AG04449 (cell line): ENCODE measurements around the gene GGN.

ENCODE experiments used
- CTCF ChIA-PET: fragments of 350-600 bp; formaldehyde crosslinking; extraction: SDS; loops from one replicate; lab custom pipeline; 2021; ENCODE audit warnings: antibody characterized with exemption; lab: Yijun Ruan, JAX
- POLR2A ChIA-PET: fragments of 400-600, 350-600 bp; formaldehyde crosslinking; extraction: SDS; loops from one replicate; lab custom pipeline; 2020; ENCODE audit warnings: antibody characterized with exemption, inconsistent platforms; lab: Yijun Ruan, JAX
- DNase-seq: peaks from one replicate; pipeline ENCODE4 v3.0.0-alpha.2; 2010; ENCODE audit warnings: low read depth, low spot score
- H3K4me3 ChIP-seq: 2 replicates; pipeline ENCODE4 v1.5.1; 2011; ENCODE audit warnings: low read depth, mild to moderate bottlenecking, control low read depth, low read length
- TF ChIP-seq, protein P1 (sequence below): IDR thresholded peaks from one replicate; pipeline ENCODE4 v1.5.1; 2011; ENCODE audit warnings: mild to moderate bottlenecking, moderate library complexity, low read length, control low read depth, inconsistent platforms; ENCODE audit not compliant: insufficient read depth; ENCODE audit errors: missing control alignments

The GGN gene

DNA sequence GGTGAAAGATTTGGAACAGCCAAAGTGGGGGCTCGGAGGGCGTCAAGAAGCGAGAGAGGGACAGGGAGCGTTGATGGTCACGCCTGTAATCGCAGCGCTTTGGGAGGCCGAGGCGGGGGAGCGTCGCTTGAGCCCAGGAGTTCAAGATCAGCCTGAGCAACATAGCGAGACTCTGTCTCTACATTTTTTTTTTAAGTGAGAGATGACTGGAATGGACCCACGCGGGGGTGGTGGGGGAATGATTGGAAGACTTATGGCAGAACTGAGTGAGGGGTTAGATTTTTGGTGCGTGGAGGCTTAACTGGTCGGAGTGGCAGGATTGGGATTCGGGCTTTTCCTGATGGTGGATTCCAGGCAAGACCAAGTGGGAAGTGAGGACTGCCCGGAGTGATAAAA, 12.7 kb downstream of the GGN start:
- peak overlapping the region; percentile 83 for H3K4me3 ChIP-seq
- TF ChIP-seq, protein P1, sequence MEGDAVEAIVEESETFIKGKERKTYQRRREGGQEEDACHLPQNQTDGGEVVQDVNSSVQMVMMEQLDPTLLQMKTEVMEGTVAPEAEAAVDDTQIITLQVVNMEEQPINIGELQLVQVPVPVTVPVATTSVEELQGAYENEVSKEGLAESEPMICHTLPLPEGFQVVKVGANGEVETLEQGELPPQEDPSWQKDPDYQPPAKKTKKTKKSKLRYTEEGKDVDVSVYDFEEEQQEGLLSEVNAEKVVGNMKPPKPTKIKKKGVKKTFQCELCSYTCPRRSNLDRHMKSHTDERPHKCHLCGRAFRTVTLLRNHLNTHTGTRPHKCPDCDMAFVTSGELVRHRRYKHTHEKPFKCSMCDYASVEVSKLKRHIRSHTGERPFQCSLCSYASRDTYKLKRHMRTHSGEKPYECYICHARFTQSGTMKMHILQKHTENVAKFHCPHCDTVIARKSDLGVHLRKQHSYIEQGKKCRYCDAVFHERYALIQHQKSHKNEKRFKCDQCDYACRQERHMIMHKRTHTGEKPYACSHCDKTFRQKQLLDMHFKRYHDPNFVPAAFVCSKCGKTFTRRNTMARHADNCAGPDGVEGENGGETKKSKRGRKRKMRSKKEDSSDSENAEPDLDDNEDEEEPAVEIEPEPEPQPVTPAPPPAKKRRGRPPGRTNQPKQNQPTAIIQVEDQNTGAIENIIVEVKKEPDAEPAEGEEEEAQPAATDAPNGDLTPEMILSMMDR, result no peak
- ChIA-PET POLR2A (interaction anchor here (1.2 to 1.7 kb wide), 4 partner anchors 9 to 28 kb away, joined by 5 to 35 read pairs (median 6); partner anchors contain the start of genes FAM98C, GGN and SPRED3), CTCF (interaction anchor here (1.3 to 5.3 kb wide), 7 partner anchors 10 to 145 kb away, joined by 3 to 45 read pairs (median 8); partner anchors contain the start of genes CATSPERG, FAM98C and GGN)
- DNase-seq, result no peak

DNA sequence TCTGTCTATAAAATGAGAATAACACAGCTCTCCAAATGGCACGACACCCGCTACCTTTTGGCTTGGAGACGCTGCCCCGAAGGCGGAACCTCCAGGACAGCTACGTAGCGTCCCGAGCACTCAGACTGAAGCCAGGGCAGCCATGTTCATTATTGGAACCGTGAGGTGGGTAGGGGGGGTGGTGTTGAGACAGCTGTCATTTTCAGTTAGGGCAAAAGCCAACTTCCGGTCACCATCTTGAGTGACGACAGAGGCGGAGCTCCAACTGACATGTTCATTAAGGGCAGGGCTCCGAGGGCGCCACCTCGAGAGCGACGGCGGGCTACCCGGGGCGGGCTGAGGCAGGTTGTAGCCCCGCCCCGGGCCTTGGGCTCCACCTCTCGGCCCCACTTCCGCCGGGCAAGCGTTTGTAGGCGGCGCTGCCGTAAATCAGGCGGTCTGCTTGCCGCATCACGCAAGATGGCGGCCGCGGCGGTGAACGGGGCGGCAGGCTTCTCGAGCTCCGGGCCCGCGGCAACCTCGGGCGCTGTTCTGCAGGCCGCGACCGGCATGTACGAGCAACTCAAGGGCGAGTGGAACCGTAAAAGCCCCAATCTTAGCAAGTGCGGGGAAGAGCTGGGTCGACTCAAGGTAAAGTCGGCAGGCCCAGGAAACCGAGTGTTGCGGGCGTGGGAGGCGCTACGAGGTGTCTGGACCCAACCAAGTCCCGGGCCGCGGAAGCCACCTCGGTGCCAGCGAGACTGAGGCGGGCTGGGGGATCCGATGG, 13.3 kb downstream of the GGN start, which contains the start of gene PSMD8:
Gene PSMD8, plus strand, starts transcription at position 240 of the 766 bp plus-strand sequence. Its CDS starts 31 bp downstream, at position 271.
- peak within 1 kb of the TSS; percentile 83 for H3K4me3 ChIP-seq
- POLR2A ChIA-PET, result interaction anchor here (0.5 to 1.7 kb wide), 11 partner anchors 10 to 468 kb away, joined by 3 to 35 read pairs (median 4); partner anchors contain the start of genes FAM98C, GGN, PPP1R14A and SIPA1L3
- TF ChIP-seq, protein P1, result peak; percentile 36
- CTCF ChIA-PET, result interaction anchor here (0.7 to 5.3 kb wide), 15 partner anchors 10 to 469 kb away, joined by 3 to 45 read pairs (median 3); partner anchors contain the start of genes CATSPERG, FAM98C and GGN
- DNase-seq, result peak; percentile 86

DNA sequence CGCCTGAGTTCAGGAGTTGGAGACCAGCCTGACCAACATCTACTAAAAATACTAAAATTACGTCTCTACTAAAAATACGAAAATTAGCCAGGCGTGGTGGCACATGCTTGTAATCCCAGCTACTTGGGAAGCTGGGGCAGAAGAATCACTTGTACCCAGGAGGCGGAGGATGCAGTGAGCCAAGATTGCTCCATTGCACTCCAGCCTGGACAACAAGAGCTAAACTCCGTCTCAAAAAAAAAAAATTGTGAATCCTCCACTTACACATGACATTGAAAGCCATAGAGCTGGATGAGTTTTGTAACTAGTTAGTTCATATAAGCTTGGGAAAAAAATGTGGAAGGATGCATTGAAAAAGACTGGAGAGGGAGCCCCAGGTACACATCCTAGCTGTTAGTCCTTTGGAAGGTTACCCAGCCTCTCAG, 13.9 kb downstream of the GGN start:
- CTCF ChIA-PET, result interaction anchor here (0.7 to 5.3 kb wide), 15 partner anchors 9 to 469 kb away, joined by 3 to 45 read pairs (median 3); partner anchors contain the start of genes CATSPERG, FAM98C and GGN
- POLR2A ChIA-PET, result interaction anchor here (0.5 to 1.7 kb wide), 11 partner anchors 10 to 467 kb away, joined by 3 to 35 read pairs (median 4); partner anchors contain the start of genes FAM98C, GGN, PPP1R14A and SIPA1L3
- no peak for DNase-seq
- TF ChIP-seq, protein P1, result no peak
- H3K4me3 ChIP-seq, result peak overlapping the region; percentile 83

DNA sequence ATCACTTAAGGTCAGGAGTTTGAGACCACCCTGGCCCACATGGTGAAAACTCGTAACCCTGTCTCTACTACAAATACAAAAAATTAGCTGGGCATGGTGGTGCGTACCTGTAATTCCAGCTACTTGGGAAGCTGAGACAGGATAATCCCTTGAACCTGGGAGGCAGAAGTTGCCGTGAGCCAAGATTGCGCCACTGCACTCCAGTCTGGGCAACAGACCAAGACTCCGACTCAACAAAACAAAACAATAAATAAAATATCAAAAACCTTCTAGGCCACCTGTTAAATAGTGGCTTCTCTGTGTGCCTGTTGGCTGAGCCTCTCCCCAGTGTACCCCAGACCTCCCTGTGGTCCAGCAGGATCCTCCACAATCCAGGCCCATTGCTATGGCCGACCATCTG, 16.8 kb downstream of the GGN start:
- CTCF ChIA-PET, result interaction anchor here (1.4 kb wide), 1 partner anchor 32 kb away, joined by 4 read pairs; the partner anchor contains the start of gene FAM98C
- H3K4me3 ChIP-seq, result no peak overlapping the region
- POLR2A ChIA-PET, result no interaction called here
- TF ChIP-seq, protein P1, result no peak
- DNase-seq, result no peak

- DNase-seq, result no peak
- TF ChIP-seq, protein P1, result no peak
- H3K4me3 ChIP-seq, result no peak overlapping the region
- CTCF ChIA-PET, result interaction anchor here (1.3 to 1.4 kb wide), 2 partner anchors 33 to 35 kb away, joined by 3 to 4 read pairs; partner anchors contain the start of gene FAM98C
- POLR2A ChIA-PET, result no interaction called here
These were observed 17.5 kb downstream of the GGN start for GRCh38 chr19:38370299-38370698.
